MM.1S (cell line): ENCODE data around the gene NMNAT2.

Experiments used
- CTCF ChIP-seq: fragments of 300-600 bp; sonication (generic); IDR thresholded peaks from 2 replicates; pipeline ENCODE4 v1.5.1; 2016; ENCODE audit warnings: antibody characterized with exemption, low read length, mixed read lengths
- EZH2 ChIP-seq: fragments of 300-600 bp; sonication (generic); optimal IDR thresholded peaks from 2 replicates; pipeline ENCODE3; 2017; ENCODE audit warnings: low read depth, mild to moderate bottlenecking, antibody characterized with exemption, low read length, mixed read lengths
- EZH2phosphoT487 ChIP-seq: fragments of 300-600 bp; sonication (generic); IDR thresholded peaks from 2 replicates; pipeline ENCODE4 v1.6.1; 2018; ENCODE audit warnings: antibody characterized with exemption, low read length

GRCh38 chr1:183267646-183268431 is 150.3 kb downstream of the NMNAT2 start:
- no peak for TF ChIP-seq CTCF
- TF ChIP-seq EZH2 = no peak
- TF ChIP-seq EZH2phosphoT487 = no peak
